K562 (cell line): Measurements from ENCODE around the gene TRIO. TPM values are rescaled to one million over a fixed set of nuclear protein-coding genes. Genes with fewer than 3 reads are reported as not detected.

Source experiments
- RBM34 ChIP-seq: fragments of 200-400 bp; formaldehyde crosslinking; IDR thresholded peaks from 2 replicates; pipeline ENCODE4 v1.6.1; 2018; ENCODE audit warnings: low read length, borderline replicate concordance; ENCODE audit not compliant: insufficient read depth
- polyA plus RNA-seq, 8 experiments: library from polyadenylated mRNA; depleted of rRNA in 4 of 8; stranded (reverse) in 5 of 8; unstranded in 3 of 8; fragments of >200 nt; fragmentation: Nextera tagmentation in 2 of 8; fragmentation: Illumina TruSeq in 1 of 8; extraction: Ambion mirVana in 2 of 8; extraction: Trizol in 1 of 8; gene quantifications; 2 replicates each; pipeline versions ENCODE4 v1.2.1 to v1.2.3, GENCODE V29; 2011 to 2014; ENCODE audit warnings: inconsistent platforms in 1 of 8, missing spikeins in 1 of 8
- total RNA-seq, 7 experiments: library from RNA; depleted of rRNA in 6 of 7; stranded (reverse); fragments of >200 nt in 6 of 7; fragmentation: Illumina TruSeq in 2 of 7; extraction: Trizol in 2 of 7; gene quantifications; 2 replicates each; pipeline versions ENCODE4 v1.2.1 to v1.2.3, GENCODE V29; 2011 to 2021; ENCODE audit warnings: low replicate concordance in 1 of 7
- TF ChIP-seq, protein P1 (sequence below), 3 experiments: fragments of 200-800 bp in 1 of 3; fragments of 250-450 bp in 1 of 3; fragments of 450-650 bp in 1 of 3; sonication (Bioruptor Pico) in 1 of 3; sonication (Bioruptor generic) in 1 of 3; formaldehyde crosslinking in 1 of 3; IDR thresholded peaks; 2 replicates each; pipeline versions ENCODE4 v1.6.1 to v1.8.0; 2016 to 2022; ENCODE audit warnings: mild to moderate bottlenecking in 2 of 3, missing genetic modification characterization in 2 of 3, missing compliant biosample characterization in 1 of 3, moderate library complexity in 1 of 3
- TF ChIP-seq, protein P2 (sequence below): IDR thresholded peaks from 2 replicates; pipeline ENCODE4 v1.6.1; 2016; ENCODE audit warnings: missing genetic modification characterization, missing compliant biosample characterization

The TRIO gene
- total and polyA plus RNA-seq, 9 of the 15 experiments (the other 6 are each of a cell fraction or from before 2014, with no cell fraction given): 0.24 to 5.0 (median 1.1) TPM

GRCh38 chr5:14158890-14159666, 15.9 kb downstream of the TRIO start (continued):
- TF ChIP-seq, protein P1, sequence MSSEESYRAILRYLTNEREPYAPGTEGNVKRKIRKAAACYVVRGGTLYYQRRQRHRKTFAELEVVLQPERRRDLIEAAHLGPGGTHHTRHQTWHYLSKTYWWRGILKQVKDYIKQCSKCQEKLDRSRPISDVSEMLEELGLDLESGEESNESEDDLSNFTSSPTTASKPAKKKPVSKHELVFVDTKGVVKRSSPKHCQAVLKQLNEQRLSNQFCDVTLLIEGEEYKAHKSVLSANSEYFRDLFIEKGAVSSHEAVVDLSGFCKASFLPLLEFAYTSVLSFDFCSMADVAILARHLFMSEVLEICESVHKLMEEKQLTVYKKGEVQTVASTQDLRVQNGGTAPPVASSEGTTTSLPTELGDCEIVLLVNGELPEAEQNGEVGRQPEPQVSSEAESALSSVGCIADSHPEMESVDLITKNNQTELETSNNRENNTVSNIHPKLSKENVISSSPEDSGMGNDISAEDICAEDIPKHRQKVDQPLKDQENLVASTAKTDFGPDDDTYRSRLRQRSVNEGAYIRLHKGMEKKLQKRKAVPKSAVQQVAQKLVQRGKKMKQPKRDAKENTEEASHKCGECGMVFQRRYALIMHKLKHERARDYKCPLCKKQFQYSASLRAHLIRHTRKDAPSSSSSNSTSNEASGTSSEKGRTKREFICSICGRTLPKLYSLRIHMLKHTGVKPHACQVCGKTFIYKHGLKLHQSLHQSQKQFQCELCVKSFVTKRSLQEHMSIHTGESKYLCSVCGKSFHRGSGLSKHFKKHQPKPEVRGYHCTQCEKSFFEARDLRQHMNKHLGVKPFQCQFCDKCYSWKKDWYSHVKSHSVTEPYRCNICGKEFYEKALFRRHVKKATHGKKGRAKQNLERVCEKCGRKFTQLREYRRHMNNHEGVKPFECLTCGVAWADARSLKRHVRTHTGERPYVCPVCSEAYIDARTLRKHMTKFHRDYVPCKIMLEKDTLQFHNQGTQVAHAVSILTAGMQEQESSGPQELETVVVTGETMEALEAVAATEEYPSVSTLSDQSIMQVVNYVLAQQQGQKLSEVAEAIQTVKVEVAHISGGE (CRISPR knock-in tag; IDR thresholded peaks at IDR 0.05): no peak
- TF ChIP-seq RBM34: no peak
- TF ChIP-seq, protein P2, sequence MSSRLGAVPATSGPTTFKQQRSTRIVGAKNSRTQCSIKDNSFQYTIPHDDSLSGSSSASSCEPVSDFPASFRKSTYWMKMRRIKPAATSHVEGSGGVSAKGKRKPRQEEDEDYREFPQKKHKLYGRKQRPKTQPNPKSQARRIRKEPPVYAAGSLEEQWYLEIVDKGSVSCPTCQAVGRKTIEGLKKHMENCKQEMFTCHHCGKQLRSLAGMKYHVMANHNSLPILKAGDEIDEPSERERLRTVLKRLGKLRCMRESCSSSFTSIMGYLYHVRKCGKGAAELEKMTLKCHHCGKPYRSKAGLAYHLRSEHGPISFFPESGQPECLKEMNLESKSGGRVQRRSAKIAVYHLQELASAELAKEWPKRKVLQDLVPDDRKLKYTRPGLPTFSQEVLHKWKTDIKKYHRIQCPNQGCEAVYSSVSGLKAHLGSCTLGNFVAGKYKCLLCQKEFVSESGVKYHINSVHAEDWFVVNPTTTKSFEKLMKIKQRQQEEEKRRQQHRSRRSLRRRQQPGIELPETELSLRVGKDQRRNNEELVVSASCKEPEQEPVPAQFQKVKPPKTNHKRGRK: no peak
- TF ChIP-seq, all 486 proteins: peak for 0
